ENCODE results near the gene MCUB. TPM values are rescaled to one million over a fixed set of nuclear protein-coding genes. Genes with fewer than 3 reads are reported as not detected.

MCUB gene
- total RNA-seq, 1 experiment from 2014 or later = 11.9 TPM

DNA sequence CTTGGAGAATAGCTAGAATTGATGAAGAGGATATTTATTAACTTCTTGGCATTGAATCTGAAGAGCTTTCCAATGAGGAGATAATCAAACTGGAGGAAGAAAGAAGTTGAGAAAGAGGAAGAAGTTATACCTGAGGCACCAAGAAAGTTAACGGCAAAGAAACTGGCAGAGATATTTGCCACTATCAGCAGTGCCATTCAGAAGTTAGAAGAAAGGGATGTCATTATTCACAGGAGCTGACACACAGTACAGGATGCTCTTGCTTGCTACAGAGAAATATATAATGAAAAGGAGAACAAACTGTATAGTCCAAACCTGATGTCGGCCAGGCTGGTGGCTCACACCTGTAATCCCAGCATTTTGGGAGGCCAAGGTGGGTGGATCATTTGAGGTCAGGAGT lies 64.5 kb downstream of the MCUB start:
- DNase-seq (ENCODE audit: extremely low read depth, low read depth) = no peak

GRCh38 chr4:109627361-109627760 lies 67.3 kb downstream of the MCUB start:
- no peak for DNase-seq (ENCODE audit: extremely low read depth, low read depth)

GRCh38 chr4:109629775-109630174 lies 69.7 kb downstream of the MCUB start:
- no peak for DNase-seq (ENCODE audit: extremely low read depth, low read depth)

GRCh38 chr4:109631532-109632108 lies 71.6 kb downstream of the MCUB start:
- no peak for DNase-seq (ENCODE audit: extremely low read depth, low read depth)

DNA sequence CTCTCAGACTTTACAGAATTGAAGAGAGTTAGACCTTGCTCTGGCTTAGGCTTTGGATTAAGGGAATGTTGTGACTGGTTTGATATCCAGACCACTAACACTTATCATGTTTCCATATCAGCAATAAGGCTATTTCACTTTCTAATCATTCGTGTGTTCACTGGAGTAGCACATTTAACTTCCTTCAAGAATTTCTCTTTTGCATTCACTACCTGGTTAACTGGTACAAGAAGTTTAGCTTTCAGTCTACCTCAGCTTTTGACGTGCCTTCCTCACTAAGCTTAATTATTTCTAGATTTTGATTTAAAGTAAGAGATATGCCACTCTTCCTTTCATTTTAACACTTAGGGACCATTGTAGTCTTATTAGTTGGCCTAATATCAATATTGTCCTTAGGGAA lies 80.6 kb downstream of the MCUB start:
- DNase-seq (ENCODE audit: extremely low read depth, low read depth) = no peak

- no peak for DNase-seq (ENCODE audit: extremely low read depth, low read depth)
Observed at GRCh38 chr4:109645874-109646710, 86.0 kb downstream of the MCUB start.

DNA sequence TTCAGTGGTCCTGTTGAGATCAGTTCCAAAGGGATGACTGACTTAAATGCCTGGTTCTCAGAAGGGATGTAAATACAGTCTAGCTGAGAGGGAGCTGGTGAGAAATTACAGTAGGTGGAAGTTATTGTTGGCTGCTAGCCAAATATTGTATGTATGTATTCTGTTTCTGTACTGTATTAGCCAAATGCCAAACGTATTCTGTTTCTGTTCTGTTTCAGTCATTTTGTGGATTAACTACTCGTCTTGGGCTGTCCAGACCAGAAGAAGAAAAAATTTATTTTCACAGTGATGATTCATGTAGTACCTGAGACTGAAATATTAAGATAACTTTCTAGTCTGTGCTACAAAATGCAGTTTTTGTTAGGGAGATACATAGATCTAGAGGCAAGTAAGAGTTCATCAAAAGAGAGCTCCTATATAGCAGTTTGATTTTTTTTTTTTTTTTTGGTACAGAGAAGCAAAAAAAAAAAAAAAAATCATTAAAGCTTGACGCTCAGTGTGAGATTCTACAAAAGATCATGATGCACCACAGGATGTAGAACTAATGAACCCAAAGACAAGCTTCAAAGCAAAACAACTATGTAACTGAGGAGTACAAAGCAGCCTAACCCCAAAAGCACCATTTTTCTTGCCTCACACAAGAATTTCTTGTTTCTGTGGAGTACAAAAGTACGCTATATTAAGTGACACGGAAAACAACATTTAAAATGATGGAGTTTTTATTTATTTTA lies 88.4 kb downstream of the MCUB start:
- DNase-seq (ENCODE audit: extremely low read depth, low read depth) = no peak

GRCh38 chr4:109648997-109649575 lies 89.0 kb downstream of the MCUB start:
- DNase-seq (ENCODE audit: extremely low read depth, low read depth) = no peak

DNA sequence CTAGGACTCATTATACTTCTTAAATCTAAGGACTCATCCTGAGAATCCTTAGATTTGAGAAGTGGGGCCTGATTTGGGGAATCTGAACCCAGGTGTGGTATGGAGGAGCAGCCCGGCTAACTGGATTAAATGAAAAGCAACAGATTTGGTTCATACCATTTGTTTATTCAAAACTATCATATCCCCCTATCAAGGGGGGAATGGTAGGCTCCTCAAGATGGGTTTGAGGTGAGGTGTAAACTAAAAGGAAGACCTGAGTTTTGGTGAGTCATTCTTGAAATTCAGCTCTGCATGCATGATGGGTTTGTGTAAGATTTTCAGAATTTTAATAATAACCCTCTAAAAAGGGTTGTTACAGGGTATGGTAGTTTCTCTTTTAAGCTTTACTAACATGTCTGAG lies 89.8 kb downstream of the MCUB start:
- DNase-seq (ENCODE audit: extremely low read depth, low read depth) = no peak

DNA sequence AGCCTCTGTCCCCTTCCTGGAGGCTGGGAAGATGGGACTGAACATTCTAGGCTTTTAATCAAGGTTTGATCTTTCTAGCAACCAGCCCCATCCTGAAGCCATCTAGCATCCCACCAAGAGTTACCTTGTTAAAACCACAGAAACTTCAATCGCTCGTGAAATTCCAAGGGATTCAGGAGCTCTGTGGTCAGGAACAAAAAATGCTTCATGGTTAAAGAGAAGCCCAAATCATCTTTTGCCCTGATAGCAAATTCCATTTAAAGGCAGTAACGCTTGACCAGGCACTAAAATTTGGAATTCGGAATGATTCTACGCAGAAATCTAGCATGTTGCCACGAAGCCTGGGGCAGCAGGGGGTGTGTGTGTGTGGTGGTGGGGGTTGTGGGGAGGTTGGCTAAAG lies 95.3 kb downstream of the MCUB start:
- no peak for DNase-seq (ENCODE audit: extremely low read depth, low read depth)

GRCh38 chr4:109657854-109658418 lies 97.9 kb downstream of the MCUB start:
- DNase-seq (ENCODE audit: extremely low read depth, low read depth) = no peak

DNA sequence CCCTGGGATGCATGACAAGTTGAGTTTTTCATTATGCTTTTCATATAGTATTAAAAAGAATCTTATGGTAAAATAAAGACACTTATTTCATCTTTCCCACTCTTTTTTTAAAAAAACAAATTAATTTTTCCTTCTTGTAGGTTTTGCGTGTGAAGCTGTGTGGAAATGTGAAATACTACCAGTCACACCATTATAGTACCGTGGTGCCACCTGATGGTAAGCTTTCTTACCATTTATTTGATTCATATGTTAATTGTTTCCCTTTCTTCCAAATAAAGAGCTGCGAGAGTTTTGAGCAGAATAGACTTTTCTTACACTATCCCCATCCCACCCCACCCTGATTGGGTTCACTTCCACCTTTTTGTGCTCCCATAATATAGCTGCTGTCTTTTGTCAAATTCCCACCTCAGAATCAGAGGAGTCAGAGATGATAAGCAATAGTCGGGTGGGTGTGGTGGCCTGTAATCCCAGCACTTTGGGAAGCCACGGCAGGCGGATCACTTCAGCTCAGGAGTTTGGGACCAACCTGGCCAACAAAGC lies 98.9 kb downstream of the MCUB start:
- DNase-seq (ENCODE audit: extremely low read depth, low read depth) = no peak

- no peak for DNase-seq (ENCODE audit: extremely low read depth, low read depth)
Observed at GRCh38 chr4:109662116-109662515, 102.1 kb downstream of the MCUB start.

DNA sequence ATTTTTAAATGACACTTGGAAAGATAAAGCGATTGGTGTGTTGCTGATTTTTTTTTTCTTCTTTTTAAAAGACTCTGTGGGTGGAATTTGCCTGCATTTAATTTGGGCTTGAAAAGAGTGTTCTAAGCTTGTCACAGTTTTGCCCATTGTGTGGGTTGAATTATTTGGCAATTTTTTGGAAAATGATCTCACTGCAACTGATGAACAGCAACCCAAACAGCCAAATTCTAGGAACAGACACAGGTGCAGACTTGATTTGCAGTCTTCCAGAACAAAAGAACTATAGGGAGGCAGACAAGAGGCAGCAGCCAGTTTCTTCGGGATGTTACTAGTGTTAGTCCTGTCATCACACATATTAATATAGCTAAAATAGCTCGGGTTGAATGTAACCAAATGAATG lies 102.7 kb downstream of the MCUB start:
- no peak for DNase-seq (ENCODE audit: extremely low read depth, low read depth)

- no peak for DNase-seq (ENCODE audit: extremely low read depth, low read depth)
Observed at GRCh38 chr4:109665783-109666485, 105.9 kb downstream of the MCUB start.

DNA sequence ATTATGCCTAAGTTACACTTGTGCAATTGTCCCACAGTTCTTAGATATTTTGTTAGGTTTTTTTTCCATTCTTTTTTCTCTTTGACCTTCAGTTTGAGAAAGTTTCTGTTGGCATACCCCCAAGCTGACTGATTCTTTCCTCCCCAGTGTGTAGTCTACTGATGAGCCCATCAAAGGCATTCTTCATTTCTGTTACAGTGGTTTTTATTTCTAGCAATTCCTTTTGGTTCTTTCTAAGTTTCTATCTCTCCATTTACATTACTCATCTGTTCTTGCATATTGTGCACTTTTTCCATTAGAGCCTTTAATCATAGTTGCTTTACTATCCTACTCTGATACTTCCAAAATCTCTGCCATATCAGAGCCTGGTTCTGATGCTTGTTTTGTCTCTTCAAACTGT lies 111.3 kb downstream of the MCUB start:
- DNase-seq (ENCODE audit: extremely low read depth, low read depth) = no peak

- DNase-seq (ENCODE audit: extremely low read depth, low read depth) = no peak
Observed at GRCh38 chr4:109672169-109672930, 112.3 kb downstream of the MCUB start.

DNA sequence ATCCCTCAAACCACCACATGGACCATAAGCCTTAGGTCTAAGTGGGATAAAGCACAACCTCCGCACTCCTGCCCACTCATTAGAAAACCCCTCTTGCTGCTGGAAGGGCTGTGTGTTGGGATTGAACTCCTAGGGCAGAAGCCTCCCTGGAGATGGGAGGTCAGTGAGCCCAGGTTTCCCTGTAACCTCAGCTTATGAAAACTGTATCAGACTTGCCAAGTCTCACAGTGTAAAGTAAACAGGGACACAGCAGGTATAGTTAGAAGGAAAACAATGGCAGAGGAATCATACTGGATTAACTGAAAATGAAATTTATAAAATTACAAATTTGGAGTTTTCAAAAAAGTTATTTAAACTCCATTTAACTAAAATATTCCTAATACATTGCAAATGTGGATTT lies 113.3 kb downstream of the MCUB start:
- DNase-seq (ENCODE audit: extremely low read depth, low read depth) = no peak

- no peak for DNase-seq (ENCODE audit: extremely low read depth, low read depth)
Observed at GRCh38 chr4:109675181-109675580, 115.1 kb downstream of the MCUB start.

Data from NCI-H460 (cell line).